MM.1S (cell line): ENCODE data around the gene GJD2.

Source experiments
- DNase-seq: peaks from one replicate; pipeline ENCODE4 v3.0.0-alpha.2; 2015
- H2AFZ ChIP-seq: fragments of 300-600 bp; sonication (generic); 2 replicates; pipeline ENCODE4 v1.6.0; 2016; ENCODE audit warnings: antibody characterized with exemption, low read length
- H3F3A ChIP-seq: fragments of 300-600 bp; sonication (generic); 2 replicates; pipeline ENCODE4 v1.6.1; 2016; ENCODE audit warnings: mild to moderate bottlenecking, antibody characterized with exemption, low read length, moderate library complexity, mixed read lengths; ENCODE audit not compliant: insufficient read depth
- H3K27ac ChIP-seq: fragments of 300-600 bp; sonication (generic); 2 replicates; pipeline ENCODE4 v1.5.1; 2016; ENCODE audit warnings: mild to moderate bottlenecking, low read length
- H3K27me3 ChIP-seq: fragments of 300-600 bp; sonication (generic); replicated peaks from 2 replicates; pipeline ENCODE4 v1.6.0; 2016; ENCODE audit warnings: low read length; ENCODE audit not compliant: insufficient read depth
- H3K36me3 ChIP-seq: fragments of 300-600 bp; sonication (generic); replicated peaks from 2 replicates; pipeline ENCODE4 v1.6.1; 2016; ENCODE audit warnings: mild to moderate bottlenecking, low read length, mixed read lengths; ENCODE audit not compliant: insufficient read depth
- H3K4me1 ChIP-seq: fragments of 300-600 bp; sonication (generic); 2 replicates; pipeline ENCODE4 v1.6.1; 2016; ENCODE audit warnings: low read length, mixed read lengths
- H3K4me2 ChIP-seq: fragments of 300-600 bp; sonication (generic); 2 replicates; pipeline ENCODE4 v1.6.0; 2016; ENCODE audit warnings: low read depth, low read length
- H3K4me3 ChIP-seq: fragments of 300-600 bp; sonication (generic); 2 replicates; pipeline ENCODE4 v1.5.1; 2016; ENCODE audit warnings: low read length, mixed read lengths
- H3K79me2 ChIP-seq: fragments of 300-600 bp; sonication (generic); 2 replicates; pipeline ENCODE4 v1.6.1; 2016; ENCODE audit warnings: mixed run types, low read length, mixed read lengths
- H3K9ac ChIP-seq: fragments of 300-600 bp; sonication (generic); 2 replicates; pipeline ENCODE4 v1.6.1; 2016; ENCODE audit warnings: low read length, mixed read lengths
- H3K9me2 ChIP-seq: fragments of 300-600 bp; sonication (generic); replicated peaks from 2 replicates; pipeline ENCODE4 v1.6.1; 2016; ENCODE audit warnings: mild to moderate bottlenecking, low read length, mixed read lengths; ENCODE audit not compliant: insufficient read depth
- H3K9me3 ChIP-seq: fragments of 300-600 bp; sonication (generic); replicated peaks from 2 replicates; pipeline ENCODE4 v1.6.1; 2016; ENCODE audit warnings: mild to moderate bottlenecking, low read length, mixed read lengths; ENCODE audit not compliant: insufficient read depth
- H4K20me1 ChIP-seq: fragments of 300-600 bp; sonication (generic); 2 replicates; pipeline ENCODE4 v1.6.1; 2016; ENCODE audit warnings: mild to moderate bottlenecking, low read length, moderate library complexity, mixed read lengths; ENCODE audit not compliant: insufficient read depth
- EZH2 ChIP-seq: fragments of 300-600 bp; sonication (generic); optimal IDR thresholded peaks from 2 replicates; pipeline ENCODE3; 2017; ENCODE audit warnings: low read depth, mild to moderate bottlenecking, antibody characterized with exemption, low read length, mixed read lengths
- EZH2phosphoT487 ChIP-seq: fragments of 300-600 bp; sonication (generic); IDR thresholded peaks from 2 replicates; pipeline ENCODE4 v1.6.1; 2018; ENCODE audit warnings: antibody characterized with exemption, low read length
- TF ChIP-seq, protein P1 (sequence below): fragments of 300-600 bp; sonication (generic); IDR thresholded peaks from 2 replicates; pipeline ENCODE4 v1.5.1; 2016; ENCODE audit warnings: antibody characterized with exemption, low read length, mixed read lengths

Gene GJD2

DNA sequence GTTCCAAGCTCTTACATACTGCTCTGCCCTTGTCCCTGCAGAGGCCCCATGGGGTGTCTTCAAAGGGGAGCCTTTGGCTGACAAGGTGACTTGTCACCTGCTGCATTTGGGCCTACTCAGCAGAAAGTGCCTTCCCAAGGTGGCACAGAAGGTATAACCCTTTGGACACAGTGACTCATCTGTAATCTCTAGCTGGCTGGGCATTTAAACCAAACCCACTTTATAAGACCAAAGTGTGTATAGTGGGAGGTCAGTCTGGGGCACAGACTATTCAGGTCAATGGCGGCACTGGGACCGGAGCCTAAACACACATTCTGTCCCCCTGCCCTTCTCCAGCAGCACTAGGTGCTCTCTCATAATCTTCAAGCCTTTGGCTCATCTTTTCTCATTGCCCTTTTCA is 35.1 kb downstream of the GJD2 start:
- H3K79me2 ChIP-seq, result no peaks in the 10 kb centered on the region
- H3K4me1 ChIP-seq, result no peaks in the 10 kb centered on the region
- H3K36me3 ChIP-seq, result no peaks in the 10 kb centered on the region
- DNase-seq, result no peak
- H2AFZ ChIP-seq, result no peak overlapping the region
- H3K9me3 ChIP-seq, result no peaks in the 10 kb centered on the region
- no peak overlapping the region for H3K9ac ChIP-seq
- no peaks in the 10 kb centered on the region for H3F3A ChIP-seq
- no peaks in the 10 kb centered on the region for H3K27me3 ChIP-seq
- no peak overlapping the region for H3K4me3 ChIP-seq
- H3K27ac ChIP-seq, result no peak overlapping the region
- no peak for TF ChIP-seq EZH2
- TF ChIP-seq EZH2phosphoT487, result no peak
- TF ChIP-seq, protein P1, sequence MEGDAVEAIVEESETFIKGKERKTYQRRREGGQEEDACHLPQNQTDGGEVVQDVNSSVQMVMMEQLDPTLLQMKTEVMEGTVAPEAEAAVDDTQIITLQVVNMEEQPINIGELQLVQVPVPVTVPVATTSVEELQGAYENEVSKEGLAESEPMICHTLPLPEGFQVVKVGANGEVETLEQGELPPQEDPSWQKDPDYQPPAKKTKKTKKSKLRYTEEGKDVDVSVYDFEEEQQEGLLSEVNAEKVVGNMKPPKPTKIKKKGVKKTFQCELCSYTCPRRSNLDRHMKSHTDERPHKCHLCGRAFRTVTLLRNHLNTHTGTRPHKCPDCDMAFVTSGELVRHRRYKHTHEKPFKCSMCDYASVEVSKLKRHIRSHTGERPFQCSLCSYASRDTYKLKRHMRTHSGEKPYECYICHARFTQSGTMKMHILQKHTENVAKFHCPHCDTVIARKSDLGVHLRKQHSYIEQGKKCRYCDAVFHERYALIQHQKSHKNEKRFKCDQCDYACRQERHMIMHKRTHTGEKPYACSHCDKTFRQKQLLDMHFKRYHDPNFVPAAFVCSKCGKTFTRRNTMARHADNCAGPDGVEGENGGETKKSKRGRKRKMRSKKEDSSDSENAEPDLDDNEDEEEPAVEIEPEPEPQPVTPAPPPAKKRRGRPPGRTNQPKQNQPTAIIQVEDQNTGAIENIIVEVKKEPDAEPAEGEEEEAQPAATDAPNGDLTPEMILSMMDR, result no peak
- no peaks in the 10 kb centered on the region for H4K20me1 ChIP-seq
- no peak overlapping the region for H3K4me2 ChIP-seq
- no peaks in the 10 kb centered on the region for H3K9me2 ChIP-seq

DNA sequence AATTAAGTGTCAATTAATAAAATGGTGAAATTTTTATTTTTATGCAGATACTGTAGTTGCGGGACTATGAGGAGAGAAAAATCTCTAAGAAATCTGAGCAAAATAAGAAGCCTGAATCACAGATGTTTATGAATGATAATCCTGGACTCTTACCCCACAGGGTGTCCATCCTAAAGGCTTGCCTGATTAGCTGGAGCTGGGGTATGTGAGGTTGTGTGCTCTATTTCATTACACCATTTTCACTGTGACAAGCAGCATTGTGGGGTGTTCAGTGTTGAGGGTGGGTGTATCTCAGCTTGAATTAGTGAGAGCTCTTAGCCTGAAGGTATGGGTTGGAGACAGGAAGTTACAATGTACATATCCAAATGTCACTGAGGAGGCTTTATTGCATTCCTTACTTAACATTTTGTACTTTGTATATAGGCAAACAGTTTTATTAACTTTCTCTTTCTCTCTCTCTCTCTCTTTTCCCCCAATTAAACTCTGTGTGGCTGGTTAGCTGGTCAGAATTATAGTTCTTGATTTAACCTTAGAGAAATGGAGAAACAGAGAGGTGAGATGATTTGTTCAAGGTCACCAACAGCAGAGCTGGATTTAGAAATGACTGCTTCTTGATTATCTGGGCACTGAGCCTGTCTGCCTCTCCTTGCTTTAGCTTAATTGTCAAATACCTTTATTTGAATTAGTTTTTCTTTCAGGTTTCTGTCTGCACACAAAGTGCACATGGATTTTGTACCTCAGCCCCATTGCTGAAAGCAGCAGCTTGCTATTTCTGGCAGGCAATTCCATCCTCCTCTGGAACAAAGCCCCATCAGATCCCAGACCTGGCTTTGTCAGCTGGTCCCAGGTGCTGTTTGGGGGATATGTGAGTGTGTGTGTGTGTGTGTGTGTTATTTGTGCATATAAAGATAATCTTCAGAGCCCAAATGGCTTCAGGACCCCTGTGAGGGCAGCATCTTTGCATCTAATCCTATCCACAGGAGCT is 35.8 kb downstream of the GJD2 start:
- Histone ChIP-seq H3K4me1 (no peaks in the 10 kb centered on the region), H3K4me3 (no peak overlapping the region), H3K36me3 (no peaks in the 10 kb centered on the region), H2AFZ (no peak overlapping the region), H3K9me2 (no peaks in the 10 kb centered on the region), H4K20me1 (no peaks in the 10 kb centered on the region), H3K27ac (no peak overlapping the region), H3K9ac (no peak overlapping the region), H3K27me3 (no peaks in the 10 kb centered on the region), H3F3A (no peaks in the 10 kb centered on the region), H3K9me3 (no peaks in the 10 kb centered on the region), H3K79me2 (no peaks in the 10 kb centered on the region), H3K4me2 (no peak overlapping the region)
- TF ChIP-seq EZH2, result no peak
- TF ChIP-seq, protein P1, result no peak
- no peak for TF ChIP-seq EZH2phosphoT487
- DNase-seq, result no peak

DNA sequence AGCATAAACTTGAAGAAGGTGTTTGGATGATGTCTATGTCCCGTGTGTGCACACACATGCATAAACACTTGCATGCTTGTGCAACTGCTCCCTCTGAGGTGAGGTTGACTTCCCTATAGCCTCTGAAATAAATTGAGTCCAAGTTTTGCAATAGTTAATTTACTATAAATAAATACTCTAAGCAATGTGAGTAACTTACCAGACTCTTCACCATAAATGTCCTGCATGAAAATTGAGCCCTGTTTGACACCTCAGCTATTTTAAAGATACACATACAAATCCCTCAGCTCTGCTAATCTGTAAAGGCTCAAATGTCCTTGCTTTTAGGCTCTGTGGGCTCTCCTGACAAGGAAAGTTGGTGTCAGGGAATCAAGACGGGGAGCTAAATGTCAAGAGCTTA is 37.1 kb downstream of the GJD2 start:
- no peaks in the 10 kb centered on the region for H3F3A ChIP-seq
- no peak overlapping the region for H3K9ac ChIP-seq
- H3K4me1 ChIP-seq, result no peaks in the 10 kb centered on the region
- H3K27ac ChIP-seq, result no peak overlapping the region
- no peaks in the 10 kb centered on the region for H3K9me2 ChIP-seq
- H2AFZ ChIP-seq, result no peak overlapping the region
- TF ChIP-seq EZH2, result no peak
- TF ChIP-seq, protein P1, result no peak
- TF ChIP-seq EZH2phosphoT487, result no peak
- H3K4me3 ChIP-seq, result no peak overlapping the region
- no peaks in the 10 kb centered on the region for H3K36me3 ChIP-seq
- H3K4me2 ChIP-seq, result no peak overlapping the region
- no peaks in the 10 kb centered on the region for H4K20me1 ChIP-seq
- H3K9me3 ChIP-seq, result no peaks in the 10 kb centered on the region
- H3K79me2 ChIP-seq, result no peaks in the 10 kb centered on the region
- H3K27me3 ChIP-seq, result no peaks in the 10 kb centered on the region
- DNase-seq, result no peak
